Measurements from ENCODE around the gene SLIT2.

The SLIT2 gene

DNA sequence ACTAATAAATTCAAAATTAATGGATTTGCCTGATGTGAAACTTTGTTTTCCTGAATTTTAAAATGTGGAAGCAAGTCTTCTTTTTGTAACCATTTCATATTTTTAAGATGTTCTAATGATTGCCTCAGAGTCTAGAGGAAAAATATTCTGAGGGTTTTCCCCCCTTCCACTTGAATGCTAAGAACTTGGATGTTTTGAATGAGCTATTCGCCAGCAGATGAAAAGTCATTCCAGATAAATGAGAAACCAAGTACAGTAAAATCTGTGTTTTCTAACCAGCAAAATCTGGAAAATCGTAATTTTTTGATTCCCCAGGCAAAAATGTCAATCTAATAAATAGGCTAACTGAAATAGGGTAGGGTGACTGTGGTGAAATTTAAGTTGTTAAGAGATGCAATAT, 45.6 kb downstream of the SLIT2 start:
- DNase-seq = no peak
- in situ Hi-C loops (cut with MboI; ENCODE audit: low pct_unique_long_range_greater_than_20kb, low sequenced_read_pairs) = no loop called here

- DNase-seq = no peak
- in situ Hi-C loops (cut with MboI; ENCODE audit: low pct_unique_long_range_greater_than_20kb, low sequenced_read_pairs) = no loop called here
These were observed 46.1 kb downstream of the SLIT2 start for GRCh38 chr4:20297783-20298182.

DNA sequence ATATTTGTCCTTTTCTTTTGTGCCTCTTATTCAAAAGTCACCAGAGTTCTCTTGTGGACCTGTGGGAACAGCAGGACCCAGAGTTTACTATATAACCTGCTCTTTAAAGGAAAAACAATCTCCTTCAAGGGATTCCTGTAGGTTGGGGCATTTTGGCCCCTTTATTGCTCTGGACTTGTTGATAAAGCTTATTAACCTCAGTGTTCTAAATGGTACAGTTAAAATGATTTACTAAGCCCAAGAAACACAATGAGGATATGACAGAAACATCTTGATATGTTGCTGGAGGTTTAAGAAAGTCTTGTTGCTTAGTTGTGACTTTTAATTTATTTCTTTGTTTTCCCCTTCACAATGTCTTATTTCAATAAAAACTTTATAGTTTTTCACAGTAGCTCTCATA, 46.8 kb downstream of the SLIT2 start:
- no peak for DNase-seq
- in situ Hi-C loops (cut with MboI; ENCODE audit: low pct_unique_long_range_greater_than_20kb, low sequenced_read_pairs) = no loop called here

- no peak for DNase-seq
- in situ Hi-C loops (cut with MboI; ENCODE audit: low pct_unique_long_range_greater_than_20kb, low sequenced_read_pairs) = no loop called here
These were observed 47.3 kb downstream of the SLIT2 start for GRCh38 chr4:20298986-20299385.

- in situ Hi-C loops (cut with MboI; ENCODE audit: low pct_unique_long_range_greater_than_20kb, low sequenced_read_pairs) = no loop called here
- DNase-seq = peak; percentile 12
These were observed 47.8 kb downstream of the SLIT2 start for GRCh38 chr4:20299515-20299914.

GRCh38 chr4:20301161-20301560, 49.5 kb downstream of the SLIT2 start:
- in situ Hi-C loops (cut with MboI; ENCODE audit: low pct_unique_long_range_greater_than_20kb, low sequenced_read_pairs) = no loop called here
- DNase-seq = no peak
